CD4-positive, alpha-beta T cell treated with Interleukin-17A for 4 hours (primary cell): ENCODE measurements around the gene RNF150.

Source experiments
- DNase-seq: peaks from one replicate; pipeline ENCODE4 v3.0.0-alpha.2; 2020; ENCODE audit warnings: mixed read lengths

Gene RNF150

DNA sequence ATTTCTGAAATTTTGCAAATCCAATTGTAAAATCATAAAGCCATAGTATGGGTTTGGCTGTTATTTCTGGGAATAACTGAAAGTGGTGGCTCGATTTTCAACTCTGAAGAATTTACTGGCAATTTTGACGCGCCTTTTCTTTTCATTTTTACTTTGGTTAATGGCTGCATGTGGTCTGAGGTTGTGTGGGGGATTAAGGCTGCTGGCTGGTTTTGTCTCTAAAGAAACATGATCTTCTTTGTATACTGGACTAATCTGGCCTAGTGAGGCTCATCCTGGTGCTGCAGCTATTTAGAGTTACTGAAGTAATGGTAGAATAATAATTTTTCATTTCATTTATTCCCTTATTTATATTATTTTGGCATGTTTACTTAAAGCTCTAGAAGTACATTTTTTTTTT is 164.0 kb downstream of the RNF150 start:
- DNase-seq = no peak

DNA sequence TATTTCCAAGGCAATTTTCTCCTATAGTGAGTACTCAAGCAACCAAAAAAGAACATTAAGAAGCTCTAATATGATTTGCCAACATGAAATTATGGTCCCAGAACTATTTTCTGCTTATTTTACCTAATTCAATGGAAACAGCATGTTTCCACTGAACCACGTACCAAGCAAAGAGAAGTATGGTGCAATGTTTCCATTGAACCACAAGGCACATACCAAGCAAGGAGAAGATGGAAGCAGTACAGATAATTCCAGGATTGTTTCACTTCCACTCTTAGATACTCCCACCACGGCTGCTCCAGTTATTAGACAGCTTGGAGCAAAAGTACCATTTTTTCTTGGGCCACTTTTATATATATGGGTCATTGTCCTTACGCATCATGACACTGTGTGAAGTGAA is 164.9 kb downstream of the RNF150 start:
- DNase-seq = no peak

- no peak for DNase-seq
Observed at GRCh38 chr4:140963883-140964282, 169.4 kb downstream of the RNF150 start.

DNA sequence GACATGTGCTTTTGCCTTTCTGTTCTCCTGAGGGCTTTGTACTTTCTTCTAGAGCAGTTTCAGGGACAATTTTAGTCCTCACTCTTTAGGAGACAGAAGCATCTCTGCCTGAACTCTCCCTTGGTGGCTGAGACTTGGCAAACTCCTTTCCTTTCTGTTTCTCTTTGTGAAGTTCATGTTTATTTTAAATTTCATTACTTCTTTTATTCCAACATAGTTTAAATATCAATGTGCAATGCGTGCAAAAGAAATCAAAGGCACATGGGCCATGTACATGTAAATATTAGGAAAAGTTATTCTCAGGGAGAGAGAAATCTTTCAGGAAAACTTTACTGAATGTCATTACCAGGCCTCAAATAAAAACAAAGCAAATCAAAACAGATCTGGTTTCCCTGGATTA is 177.6 kb downstream of the RNF150 start:
- no peak for DNase-seq

- DNase-seq = no peak
Observed at GRCh38 chr4:140952717-140953116, 180.6 kb downstream of the RNF150 start.

DNA sequence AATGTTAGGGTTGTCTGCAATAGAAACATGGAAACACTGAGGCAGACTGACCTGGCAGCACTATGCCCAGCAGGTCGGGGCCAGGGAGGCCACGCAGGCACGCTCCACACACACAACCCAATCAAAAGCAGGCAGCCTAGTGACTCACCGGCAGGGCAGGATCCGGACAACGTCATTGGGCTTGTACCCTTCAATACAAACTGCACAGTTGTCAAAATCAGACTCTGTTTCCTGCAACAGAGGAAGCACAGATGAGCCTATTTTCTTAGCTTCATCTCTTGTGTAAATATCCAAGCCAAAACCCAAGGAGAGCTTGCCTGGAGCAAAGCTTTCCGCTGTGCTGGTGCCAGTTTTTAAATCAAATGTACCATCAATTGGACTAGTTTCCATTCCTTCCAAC is 185.8 kb downstream of the RNF150 start:
- no peak for DNase-seq

GRCh38 chr4:140945106-140945505 is 188.2 kb downstream of the RNF150 start:
- no peak for DNase-seq

DNA sequence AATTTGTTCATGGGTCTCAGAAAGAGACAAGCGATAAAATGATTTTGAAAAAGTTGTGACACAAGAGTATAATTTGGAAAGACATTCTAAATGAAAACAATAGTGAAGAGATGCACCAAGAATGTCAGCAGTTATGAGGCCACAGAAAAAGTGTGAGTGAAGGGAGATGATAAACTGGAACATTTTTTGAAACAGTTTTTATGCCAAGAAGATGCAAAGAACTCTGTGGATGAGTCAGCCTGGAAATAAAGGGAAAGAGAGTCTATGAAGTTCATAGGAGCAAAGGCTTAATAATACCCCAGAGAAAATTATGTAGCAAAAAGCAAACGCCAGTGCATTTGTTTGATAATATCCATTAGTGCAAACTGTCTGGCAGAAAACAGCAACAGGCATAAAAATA is 188.7 kb downstream of the RNF150 start:
- no peak for DNase-seq

DNA sequence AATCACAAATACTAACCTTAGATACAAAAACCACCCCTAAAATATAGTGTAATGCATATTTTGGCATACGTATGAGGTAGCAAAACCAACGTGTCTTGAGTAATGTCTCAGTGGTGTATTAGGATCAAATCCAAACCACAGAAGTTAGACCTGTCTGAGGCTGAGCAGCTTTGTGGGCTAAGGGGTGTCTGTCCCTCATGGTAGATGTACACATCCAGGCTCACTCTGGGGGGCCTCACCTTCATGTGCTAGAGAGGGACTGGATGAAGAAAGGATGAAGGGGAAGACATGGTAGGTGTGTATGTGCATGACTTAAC is 189.1 kb downstream of the RNF150 start:
- no peak for DNase-seq

DNA sequence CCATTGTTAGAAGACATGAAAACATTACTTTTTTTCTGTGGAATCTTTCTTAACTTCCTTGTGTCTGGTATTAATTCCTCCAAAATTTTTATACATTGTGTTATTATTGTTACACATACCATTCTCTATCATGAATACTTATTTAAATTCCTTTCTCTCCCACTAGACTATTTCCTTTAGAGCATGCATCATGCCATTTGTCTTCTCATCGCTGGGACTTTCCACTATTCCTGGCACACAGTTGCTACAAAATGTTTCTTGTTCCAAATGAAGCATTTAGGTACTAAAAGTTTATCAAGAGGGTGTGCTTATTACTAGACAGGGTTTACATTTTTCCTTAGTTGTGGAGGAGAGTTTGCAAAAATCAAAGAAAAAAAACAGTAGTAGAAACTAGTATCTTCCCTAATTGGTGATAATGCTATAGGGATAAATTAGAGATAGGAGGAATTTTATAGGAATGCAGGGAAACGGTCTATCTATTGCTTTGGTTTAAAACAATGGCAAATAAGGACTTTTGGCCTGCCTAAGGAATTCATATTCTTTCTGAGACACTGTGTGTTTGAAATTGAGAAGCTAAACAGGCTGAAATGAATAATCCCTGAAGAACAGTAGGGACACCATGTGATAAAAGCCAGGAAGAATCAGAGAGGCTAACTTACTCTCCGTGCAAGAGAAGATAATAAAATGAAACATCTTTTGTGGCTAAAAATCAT is 189.6 kb downstream of the RNF150 start:
- DNase-seq = no peak

DNA sequence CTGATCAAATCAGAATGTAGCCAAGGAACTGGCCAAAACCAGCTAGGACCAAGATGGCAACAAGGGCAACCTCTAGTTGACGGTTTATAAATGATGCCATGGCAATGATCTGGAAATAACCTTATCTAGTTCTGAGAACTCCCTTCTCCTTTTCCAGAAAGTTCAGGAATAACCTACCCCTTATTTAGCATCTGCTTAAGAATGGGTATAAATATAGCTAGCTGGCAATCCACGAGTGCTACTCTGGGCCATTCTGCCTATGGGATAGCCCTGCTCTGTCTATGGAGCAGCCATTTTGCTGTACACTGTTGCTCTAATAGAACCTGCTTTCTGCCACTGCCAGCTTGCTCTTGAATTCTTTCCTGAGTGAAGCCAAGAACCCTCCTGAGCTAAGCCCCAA is 192.7 kb downstream of the RNF150 start:
- no peak for DNase-seq

- no peak for DNase-seq
Observed at GRCh38 chr4:140937866-140938265, 195.4 kb downstream of the RNF150 start.

- no peak for DNase-seq
Observed at GRCh38 chr4:140935254-140935653, 198.0 kb downstream of the RNF150 start.

GRCh38 chr4:140932501-140933045 is 200.7 kb downstream of the RNF150 start:
- no peak for DNase-seq

DNA sequence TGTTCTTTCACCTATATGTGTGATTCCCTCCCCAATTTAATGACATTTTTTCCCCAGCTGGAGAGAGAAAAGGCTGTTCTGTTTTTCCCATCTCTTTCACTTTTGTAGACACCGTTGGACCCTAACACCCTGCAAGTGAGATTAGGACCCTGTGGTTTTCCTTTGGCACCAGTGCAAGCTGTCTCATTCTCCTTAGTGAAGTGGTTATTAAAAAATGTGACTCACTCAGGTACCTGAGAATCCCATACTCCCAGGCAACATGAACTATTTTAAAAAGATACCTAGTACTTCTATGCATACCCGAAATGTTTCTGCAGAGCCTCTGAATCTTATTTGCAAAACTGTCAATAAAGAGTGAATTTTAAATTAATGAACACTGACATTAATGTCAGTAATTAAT is 201.4 kb downstream of the RNF150 start:
- DNase-seq = no peak

- DNase-seq = no peak
Observed at GRCh38 chr4:140930557-140930956, 202.7 kb downstream of the RNF150 start.

GRCh38 chr4:140930011-140930410 is 203.3 kb downstream of the RNF150 start:
- no peak for DNase-seq

- DNase-seq = no peak
Observed at GRCh38 chr4:140928880-140929279, 204.4 kb downstream of the RNF150 start.

- no peak for DNase-seq
Observed at GRCh38 chr4:140926672-140927071, 206.6 kb downstream of the RNF150 start.

DNA sequence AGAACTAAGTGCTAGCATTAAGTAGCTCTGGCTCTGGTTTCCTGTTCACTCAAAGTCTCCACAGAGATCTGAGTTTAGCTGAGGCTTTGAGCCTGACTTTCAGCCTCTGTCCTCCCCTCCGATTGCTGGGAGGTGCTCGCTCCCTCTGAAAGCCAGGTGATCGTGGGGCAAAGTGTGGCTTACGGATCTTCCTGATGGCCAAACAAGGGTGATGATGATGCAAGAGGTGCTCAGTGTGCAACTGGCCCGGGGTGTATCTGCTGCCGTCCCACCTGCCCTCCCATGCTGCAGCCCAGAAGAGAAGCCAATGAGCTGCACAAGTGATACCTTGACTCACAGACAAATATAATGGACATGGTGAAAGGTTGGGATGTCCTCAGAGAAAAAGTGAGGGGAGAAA is 207.9 kb downstream of the RNF150 start:
- no peak for DNase-seq

DNA sequence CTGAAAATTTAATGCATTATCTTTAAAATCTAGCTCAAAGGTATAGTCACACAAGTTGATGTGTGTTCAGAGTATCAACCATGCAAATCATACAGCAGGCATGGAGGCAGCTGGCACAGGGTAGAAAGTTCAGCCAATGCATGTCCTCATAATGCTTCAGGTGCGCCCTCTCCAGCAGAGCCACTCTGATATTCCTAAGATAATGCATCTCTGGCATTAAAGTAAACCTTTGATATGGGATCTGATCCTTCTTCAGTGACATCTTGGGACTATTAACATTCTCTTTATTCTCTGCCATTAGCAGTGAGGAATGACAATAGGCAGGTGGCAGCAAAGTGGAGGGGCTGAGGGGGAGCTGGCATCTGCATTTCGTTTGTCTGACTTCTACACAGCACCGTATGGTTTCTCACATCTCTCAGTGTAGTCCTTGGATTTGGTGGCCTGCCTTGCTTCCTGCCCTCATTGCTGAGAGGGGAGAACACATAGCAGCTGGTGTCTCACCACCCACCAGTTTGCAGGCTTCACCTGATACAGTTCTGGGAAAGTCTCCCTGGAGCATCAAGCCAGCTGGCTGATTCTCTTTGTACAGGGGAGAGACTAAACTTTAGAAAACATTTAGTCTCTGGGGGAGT is 208.4 kb downstream of the RNF150 start:
- DNase-seq = no peak

DNA sequence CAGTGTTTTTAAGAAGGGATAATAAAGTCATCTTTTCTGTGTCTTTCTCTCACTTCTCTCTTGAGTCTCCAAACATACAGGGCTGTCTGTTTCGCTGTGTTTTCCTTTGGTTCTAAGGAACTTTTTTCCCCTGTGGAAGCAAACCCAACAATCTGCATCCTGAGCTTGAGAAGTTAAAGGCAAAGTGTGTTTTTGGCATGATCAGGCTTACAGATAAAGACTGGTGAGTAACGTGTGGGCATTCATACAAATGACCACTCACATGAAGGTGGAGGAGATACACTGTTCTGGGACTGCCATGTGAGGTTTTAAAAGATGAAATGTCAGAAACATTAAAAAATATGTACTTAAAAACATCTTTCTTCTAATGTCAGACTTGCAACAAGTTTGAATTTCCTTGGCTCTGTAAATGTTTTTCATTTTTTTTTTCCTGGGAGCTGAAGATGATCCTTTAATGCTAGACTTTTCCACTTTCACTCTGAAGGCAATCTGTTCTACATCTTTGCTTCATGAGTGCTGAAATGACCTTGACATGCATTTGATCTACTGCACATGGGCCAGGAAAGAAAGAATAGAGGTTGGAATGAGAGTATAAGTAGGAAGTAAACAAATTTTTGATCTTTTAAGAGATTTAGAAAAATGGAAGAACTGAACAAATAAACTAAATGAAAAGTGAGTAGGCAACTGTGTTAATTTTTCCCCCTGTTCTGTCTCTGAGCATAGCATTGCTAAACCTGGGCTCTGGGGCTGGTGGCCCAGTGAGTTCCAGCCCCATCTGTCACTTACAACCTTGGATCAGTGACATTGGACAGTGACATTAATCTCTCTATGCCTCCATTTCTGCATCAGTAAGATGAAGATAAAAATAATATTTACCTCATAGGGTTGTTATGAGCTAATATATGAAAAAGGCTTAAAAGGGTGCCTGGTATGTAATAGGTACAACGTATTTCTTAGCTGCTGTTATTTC is 226.0 kb downstream of the RNF150 start:
- no peak for DNase-seq

- no peak for DNase-seq
Observed at GRCh38 chr4:140904904-140905303, 228.4 kb downstream of the RNF150 start.
